ENCODE data around the gene HCN2.

Gene HCN2

DNA sequence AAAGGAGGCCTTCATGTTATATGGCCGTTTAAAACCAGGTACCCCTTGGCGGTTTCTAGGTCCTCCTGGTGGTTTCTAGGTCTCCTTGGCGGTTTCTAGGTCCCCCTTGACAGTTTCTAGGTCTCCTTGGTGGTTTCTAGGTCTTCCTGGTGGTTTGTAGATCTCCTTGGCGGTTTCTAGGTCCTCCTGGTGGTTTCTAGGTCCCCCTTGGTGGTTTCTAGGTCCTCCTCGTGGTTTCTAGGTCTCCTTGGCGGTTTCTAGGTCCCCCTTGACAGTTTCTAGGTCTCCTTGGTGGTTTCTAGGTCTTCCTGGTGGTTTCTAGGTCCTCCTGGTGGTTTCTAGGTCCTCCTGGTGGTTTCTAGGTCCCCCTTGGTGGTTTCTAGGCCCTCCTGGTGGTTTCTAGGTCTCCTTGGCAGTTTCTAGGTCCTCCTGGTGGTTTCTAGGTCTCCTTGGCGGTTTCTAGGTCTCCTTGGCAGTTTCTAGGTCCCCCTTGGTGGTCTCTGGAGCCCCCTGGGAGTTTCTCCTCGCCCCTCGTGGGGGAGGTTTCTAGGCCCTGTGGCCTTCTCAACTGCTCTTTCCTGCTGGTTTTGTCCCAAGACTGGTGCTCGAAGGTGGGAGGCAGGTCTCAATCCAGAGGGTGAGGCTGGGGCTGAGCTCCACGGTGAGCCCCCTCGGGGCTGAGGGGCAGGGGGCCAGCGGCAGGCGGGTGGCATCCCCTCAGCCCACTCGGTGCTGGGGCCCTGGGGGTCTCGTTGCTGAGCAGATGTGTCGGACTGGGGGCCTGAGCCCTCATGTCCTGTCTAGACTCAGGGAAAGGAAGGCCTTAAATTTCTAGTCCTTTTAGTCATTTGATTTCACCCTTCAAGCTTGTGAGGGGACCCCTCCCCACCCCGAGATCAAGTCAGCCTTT, 8.0 kb downstream of the HCN2 start:
- Histone ChIP-seq H3K36me3 (ENCODE audit: control insufficient read depth in 2 of 2, insufficient read depth in 1 of 2, low read length in 2 of 2) (no peaks in the 10 kb centered on the region), H3K4me1 (ENCODE audit: control insufficient read depth, insufficient read depth, low read length) (no peaks in the 10 kb centered on the region), H3K4me3 (ENCODE audit: low read depth, low read length) (no peak overlapping the region), H3K9me3 (ENCODE audit: control insufficient read depth, insufficient read depth, low read depth, low read length) (no peaks in the 10 kb centered on the region), H3K27ac (ENCODE audit: extremely low read depth, low read depth, low read length) (no peak overlapping the region)
- TF ChIP-seq ZNF48 (tag by site-specific recombination; IDR thresholded peaks at IDR 0.05) (no peak), ZNF785 (tag by site-specific recombination; IDR thresholded peaks at IDR 0.05) (no peak)
- TF ChIP-seq, protein P1, sequence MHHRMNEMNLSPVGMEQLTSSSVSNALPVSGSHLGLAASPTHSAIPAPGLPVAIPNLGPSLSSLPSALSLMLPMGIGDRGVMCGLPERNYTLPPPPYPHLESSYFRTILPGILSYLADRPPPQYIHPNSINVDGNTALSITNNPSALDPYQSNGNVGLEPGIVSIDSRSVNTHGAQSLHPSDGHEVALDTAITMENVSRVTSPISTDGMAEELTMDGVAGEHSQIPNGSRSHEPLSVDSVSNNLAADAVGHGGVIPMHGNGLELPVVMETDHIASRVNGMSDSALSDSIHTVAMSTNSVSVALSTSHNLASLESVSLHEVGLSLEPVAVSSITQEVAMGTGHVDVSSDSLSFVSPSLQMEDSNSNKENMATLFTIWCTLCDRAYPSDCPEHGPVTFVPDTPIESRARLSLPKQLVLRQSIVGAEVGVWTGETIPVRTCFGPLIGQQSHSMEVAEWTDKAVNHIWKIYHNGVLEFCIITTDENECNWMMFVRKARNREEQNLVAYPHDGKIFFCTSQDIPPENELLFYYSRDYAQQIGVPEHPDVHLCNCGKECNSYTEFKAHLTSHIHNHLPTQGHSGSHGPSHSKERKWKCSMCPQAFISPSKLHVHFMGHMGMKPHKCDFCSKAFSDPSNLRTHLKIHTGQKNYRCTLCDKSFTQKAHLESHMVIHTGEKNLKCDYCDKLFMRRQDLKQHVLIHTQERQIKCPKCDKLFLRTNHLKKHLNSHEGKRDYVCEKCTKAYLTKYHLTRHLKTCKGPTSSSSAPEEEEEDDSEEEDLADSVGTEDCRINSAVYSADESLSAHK (tag by site-specific recombination; IDR thresholded peaks at IDR 0.05) = peak; percentile 100
- TF ChIP-seq, protein P2, sequence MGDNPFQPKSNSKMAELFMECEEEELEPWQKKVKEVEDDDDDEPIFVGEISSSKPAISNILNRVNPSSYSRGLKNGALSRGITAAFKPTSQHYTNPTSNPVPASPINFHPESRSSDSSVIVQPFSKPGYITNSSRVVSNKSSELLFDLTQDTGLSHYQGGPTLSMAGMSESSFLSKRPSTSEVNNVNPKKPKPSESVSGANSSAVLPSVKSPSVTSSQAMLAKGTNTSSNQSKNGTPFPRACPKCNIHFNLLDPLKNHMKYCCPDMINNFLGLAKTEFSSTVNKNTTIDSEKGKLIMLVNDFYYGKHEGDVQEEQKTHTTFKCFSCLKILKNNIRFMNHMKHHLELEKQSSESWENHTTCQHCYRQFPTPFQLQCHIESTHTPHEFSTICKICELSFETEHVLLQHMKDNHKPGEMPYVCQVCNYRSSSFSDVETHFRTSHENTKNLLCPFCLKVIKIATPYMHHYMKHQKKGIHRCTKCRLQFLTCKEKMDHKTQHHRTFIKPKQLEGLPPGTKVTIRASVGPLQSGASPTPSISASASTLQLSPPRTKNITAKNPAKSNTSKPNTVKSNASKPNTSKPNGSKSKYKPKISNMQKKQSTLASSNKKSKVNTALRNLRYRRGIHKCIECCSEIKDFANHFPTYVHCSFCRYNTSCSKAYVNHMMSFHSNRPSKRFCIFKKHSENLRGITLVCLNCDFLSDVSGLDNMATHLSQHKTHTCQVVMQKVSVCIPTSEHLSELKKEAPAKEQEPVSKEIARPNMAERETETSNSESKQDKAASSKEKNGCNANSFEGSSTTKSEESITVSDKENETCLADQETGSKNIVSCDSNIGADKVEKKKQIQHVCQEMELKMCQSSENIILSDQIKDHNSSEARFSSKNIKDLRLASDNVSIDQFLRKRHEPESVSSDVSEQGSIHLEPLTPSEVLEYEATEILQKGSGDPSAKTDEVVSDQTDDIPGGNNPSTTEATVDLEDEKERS (tag by site-specific recombination; IDR thresholded peaks at IDR 0.05) = 0 out of 2 replicates have a peak, but pooled peaks have one; percentile 25
- POLR2A ChIA-PET = interaction anchor here (0.6 kb wide), 1 partner anchor 321 kb away, joined by 3 read pairs; no protein-coding TSS in a partner anchor
- CTCF ChIA-PET = interaction anchor here (0.7 to 1.7 kb wide), 2 partner anchors 9 to 33 kb away, joined by 3 to 10 read pairs; no protein-coding TSS in a partner anchor

DNA sequence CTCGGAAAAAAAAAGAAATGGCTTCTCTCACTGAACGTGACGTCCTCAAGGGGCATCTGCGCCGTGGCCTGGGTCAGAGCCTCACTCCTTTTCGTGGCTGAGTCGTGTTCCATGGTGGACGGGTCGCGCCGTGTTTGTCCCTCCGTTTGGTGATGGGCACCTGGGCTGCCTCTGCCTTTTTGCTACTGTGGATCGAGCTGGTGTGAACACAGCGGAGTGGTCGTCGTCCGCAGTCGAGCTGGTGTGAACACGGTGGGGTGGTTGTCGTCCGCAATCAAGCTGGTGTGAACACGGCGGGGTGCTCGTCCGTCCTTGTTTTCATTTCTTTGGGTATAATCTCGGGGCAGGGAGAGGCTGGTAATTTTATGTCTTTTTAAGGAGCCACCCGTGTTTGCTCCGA, 11.6 kb downstream of the HCN2 start:
- Histone ChIP-seq H3K27ac (ENCODE audit: extremely low read depth, low read depth, low read length) (no peak overlapping the region), H3K9me3 (ENCODE audit: control insufficient read depth, insufficient read depth, low read depth, low read length) (no peaks in the 10 kb centered on the region), H3K4me1 (ENCODE audit: control insufficient read depth, insufficient read depth, low read length) (no peaks in the 10 kb centered on the region), H3K36me3 (ENCODE audit: control insufficient read depth in 2 of 2, insufficient read depth in 1 of 2, low read length in 2 of 2) (no peaks in the 10 kb centered on the region; a peak in 1 of 3 replicates), H3K4me3 (ENCODE audit: low read depth, low read length) (no peak overlapping the region)
- TF ChIP-seq, protein P3, sequence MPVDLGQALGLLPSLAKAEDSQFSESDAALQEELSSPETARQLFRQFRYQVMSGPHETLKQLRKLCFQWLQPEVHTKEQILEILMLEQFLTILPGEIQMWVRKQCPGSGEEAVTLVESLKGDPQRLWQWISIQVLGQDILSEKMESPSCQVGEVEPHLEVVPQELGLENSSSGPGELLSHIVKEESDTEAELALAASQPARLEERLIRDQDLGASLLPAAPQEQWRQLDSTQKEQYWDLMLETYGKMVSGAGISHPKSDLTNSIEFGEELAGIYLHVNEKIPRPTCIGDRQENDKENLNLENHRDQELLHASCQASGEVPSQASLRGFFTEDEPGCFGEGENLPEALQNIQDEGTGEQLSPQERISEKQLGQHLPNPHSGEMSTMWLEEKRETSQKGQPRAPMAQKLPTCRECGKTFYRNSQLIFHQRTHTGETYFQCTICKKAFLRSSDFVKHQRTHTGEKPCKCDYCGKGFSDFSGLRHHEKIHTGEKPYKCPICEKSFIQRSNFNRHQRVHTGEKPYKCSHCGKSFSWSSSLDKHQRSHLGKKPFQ (tag by site-specific recombination; IDR thresholded peaks at IDR 0.05) = peak; percentile 79
- no peak for TF ChIP-seq ZNF530 (tag by site-specific recombination; IDR thresholded peaks at IDR 0.05; ENCODE audit: low read depth)
- ChIA-PET CTCF (no interaction called here), POLR2A (no interaction called here)

DNA sequence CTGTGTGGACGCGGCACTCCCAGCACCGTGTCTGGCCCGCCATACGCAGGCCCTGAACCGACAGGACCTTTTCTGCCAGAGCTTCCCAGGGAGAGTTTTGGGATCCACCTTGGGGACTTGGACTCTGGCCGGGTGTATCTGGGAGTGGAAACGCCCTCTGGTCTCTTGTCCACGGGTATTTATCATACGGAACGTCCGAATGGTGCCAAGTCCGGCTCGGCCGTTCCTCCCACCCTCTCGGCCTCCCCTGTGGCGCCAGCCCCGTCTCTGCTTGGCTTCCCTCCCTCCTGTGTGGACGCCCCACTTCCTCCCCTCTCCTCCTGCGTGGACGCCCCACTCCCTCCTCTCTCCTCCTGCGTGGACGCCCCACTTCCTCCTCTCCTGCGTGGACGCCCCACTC, 12.1 kb downstream of the HCN2 start:
- TF ChIP-seq SCRT1 (tag by site-specific recombination; IDR thresholded peaks at IDR 0.05; ENCODE audit: borderline replicate concordance) = no peak
- no peak for TF ChIP-seq EGR2 (tag by site-specific recombination; IDR thresholded peaks at IDR 0.05; ENCODE audit: low read depth)
- no peak for TF ChIP-seq ZNF830 (tag by site-specific recombination; IDR thresholded peaks at IDR 0.05; ENCODE audit: low read depth)
- no peak for TF ChIP-seq ZFP69B (tag by site-specific recombination; IDR thresholded peaks at IDR 0.05)
- TF ChIP-seq KLF8 (tag by site-specific recombination; IDR thresholded peaks at IDR 0.05) = no peak
- TF ChIP-seq GFI1B (tag by site-specific recombination; IDR thresholded peaks at IDR 0.05) = no peak
- no peak for TF ChIP-seq SP2 (tag by site-specific recombination; IDR thresholded peaks at IDR 0.05)
- Histone ChIP-seq H3K4me1 (ENCODE audit: control insufficient read depth, insufficient read depth, low read length) (no peaks in the 10 kb centered on the region), H3K9me3 (ENCODE audit: control insufficient read depth, insufficient read depth, low read depth, low read length) (no peaks in the 10 kb centered on the region), H3K36me3 (ENCODE audit: control insufficient read depth in 2 of 2, insufficient read depth in 1 of 2, low read length in 2 of 2) (no peaks in the 10 kb centered on the region; a peak in 1 of 3 replicates), H3K27ac (ENCODE audit: extremely low read depth, low read depth, low read length) (no peak overlapping the region), H3K4me3 (ENCODE audit: low read depth, low read length) (no peak overlapping the region)
- ChIA-PET CTCF (no interaction called here), POLR2A (no interaction called here)
